ENCODE measurements around the gene OCA2.
"Not testable (repeated sequence)": the region's sequence is repeated elsewhere in the genome, so short reads cannot be mapped to it uniquely, and the experiment has no call there.

- not testable (repeated sequence) for TF ChIP-seq CTCF, POLR2A (IDR thresholded peaks at IDR 0.05)
Observed at GRCh38 chr15:28121577-28121976, 22.5 kb upstream of the OCA2 start.
